ENCODE results near the gene WNT2.
"Not testable (repeated sequence)": the region's sequence is repeated elsewhere in the genome, so short reads cannot be mapped to it uniquely, and the experiment has no call there.

Gene WNT2

GRCh38 chr7:117250801-117251200 lies 72.1 kb downstream of the WNT2 start:
- DNase-seq: no peak

DNA sequence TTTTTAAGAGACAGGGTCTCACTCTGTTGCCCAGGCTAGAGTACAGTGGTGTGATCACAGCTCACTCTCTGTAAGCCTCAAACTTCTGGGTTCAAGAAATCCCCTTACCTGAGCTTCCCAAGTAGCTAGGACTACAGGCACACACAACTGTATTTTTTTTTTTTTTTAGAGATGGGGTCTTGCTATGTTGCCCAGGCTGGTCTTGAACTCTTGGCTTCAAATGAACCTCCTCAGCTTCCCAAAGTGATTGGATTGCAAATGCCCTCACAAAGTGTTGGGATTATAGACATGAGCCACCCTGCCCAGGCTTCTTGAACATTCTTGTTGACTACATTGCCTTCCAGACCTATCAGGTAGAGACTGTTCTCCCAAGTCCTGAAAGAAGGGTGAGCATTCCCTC lies 72.6 kb downstream of the WNT2 start:
- no peak for DNase-seq

- DNase-seq: no peak
Observed at GRCh38 chr7:117249696-117250095, 73.2 kb downstream of the WNT2 start.

DNA sequence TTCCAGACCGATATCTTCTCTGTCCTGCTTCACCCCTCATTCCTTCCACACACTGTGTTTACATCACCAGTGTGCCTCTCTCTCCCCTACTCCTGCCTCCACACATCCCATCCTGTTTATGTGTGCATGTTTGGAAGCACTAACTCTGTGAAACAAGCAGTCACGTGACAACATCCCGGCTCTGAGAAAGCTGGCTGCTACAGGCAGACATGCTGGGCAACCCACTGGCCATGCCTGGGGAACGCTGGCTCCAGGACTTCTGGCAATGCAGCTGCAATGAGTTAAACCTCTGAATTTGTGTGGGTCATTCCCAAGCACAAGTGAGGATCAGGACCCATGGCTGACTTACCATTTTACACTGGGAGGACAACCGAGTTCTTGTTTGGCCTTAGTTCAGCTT lies 74.0 kb downstream of the WNT2 start:
- DNase-seq: no peak

- DNase-seq: no peak
Observed at GRCh38 chr7:117247809-117248208, 75.0 kb downstream of the WNT2 start.

DNA sequence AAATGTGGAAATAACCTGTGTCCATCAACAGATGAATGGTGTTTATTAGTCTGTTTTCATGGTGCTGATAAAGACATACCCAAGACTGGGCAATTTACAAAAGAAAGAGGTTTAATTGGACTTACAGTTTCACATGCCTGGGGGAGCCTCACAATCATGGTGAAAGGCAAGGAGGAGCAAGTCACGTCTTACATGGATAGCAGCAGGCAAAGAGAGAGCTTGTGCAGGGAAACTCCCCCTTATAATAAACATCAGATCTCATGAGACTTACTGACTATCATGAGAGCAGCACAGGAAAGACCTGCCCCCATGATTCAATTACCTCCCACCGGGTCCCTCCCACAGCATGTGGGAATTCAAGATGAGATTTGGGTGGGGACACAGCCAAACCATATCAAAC lies 77.2 kb downstream of the WNT2 start:
- DNase-seq: not testable (repeated sequence)

GRCh38 chr7:117243390-117243789 lies 79.5 kb downstream of the WNT2 start:
- no peak for DNase-seq

DNA sequence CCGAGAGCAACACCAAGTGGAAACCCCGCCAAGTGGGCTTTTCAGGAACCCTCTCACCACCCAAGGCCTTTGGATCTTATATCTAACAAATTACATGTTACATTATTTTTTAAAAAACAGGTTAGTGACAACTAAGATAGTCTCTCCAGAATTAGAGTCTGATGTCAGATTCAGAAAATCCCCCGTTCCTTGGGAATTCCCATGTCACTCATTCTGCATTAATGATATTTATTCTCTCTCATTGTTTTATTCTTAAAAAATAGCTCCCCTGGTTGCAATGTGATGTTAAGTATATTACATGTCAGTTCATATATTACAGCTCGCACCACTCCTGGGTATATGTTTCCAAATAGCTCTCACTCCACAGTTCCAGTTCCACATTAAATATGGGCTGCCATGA lies 81.8 kb downstream of the WNT2 start:
- no peak for DNase-seq

DNA sequence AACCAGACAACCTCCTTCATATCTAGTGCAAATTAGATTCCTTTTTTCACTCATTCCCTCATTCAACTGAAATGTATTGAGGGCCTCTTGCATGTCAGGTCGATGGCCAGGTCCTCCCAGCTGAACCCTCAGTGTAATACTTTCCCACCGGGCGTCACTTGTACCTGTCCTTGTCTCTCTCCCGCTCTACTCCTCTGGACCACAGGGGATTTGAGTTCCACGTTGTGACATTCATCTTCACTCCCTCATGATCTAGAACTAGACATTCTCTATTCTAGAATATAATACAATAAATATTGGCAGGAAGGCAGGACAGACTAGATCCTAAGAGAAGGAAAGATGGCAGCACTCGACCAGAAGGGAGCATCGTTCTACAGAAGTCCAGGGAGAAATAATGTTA lies 83.9 kb downstream of the WNT2 start:
- DNase-seq: no peak

DNA sequence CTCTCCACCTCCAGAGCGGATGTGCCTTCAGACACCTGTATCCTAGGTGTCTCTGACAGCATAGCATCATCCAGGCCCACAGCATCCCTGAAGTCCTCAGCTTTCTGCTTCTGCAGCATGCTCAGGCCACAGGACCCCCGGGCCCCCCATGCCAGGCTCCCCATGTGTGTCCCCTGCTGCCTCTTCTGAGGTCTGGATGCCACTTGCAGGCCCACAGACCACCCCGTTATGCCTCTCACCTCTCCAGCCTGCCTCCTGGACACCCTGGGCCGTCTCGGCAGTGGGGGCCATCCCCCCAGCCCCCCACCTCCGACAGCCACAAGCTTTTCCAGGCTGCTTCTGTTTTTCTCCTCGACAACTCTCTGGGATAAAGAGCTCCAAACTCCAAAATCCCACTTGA lies 84.4 kb downstream of the WNT2 start:
- no peak for DNase-seq

DNA sequence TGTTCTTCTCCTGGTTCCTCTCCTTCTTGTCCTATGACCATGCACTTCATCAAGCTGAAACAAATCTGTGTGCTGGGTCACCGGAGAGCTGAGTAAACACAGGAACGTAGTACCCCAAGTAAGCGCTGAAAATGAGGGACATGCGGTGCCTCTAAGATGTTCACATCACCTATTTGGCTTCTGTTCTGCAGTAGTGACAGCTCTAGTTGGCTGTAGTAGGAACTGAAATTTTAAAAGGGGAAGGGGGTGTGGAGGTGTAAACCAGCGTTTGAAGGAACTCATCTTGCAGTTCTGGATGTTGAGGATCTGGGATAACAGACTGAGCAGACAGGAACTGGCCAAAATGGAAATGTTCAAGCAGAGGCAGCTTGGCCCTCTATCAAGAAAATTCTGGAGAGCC lies 85.2 kb downstream of the WNT2 start:
- DNase-seq: no peak

DNA sequence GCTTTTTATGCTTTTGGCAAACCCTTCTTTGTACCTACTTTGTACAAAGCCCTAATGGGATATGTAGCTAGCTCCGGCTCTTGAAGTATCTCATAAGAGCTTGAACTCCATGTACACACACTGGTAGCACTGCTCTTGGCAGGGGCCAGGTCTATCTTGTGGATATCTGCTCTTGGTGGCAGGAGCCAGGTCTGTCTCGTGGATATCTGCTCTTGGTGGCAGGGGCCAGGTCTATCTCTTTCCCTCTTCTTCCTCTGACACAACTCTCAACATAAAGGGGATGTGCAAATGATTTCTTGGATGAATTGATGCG lies 91.9 kb downstream of the WNT2 start:
- no peak for DNase-seq

- DNase-seq: no peak
Observed at GRCh38 chr7:117230276-117231046, 92.4 kb downstream of the WNT2 start.

DNA sequence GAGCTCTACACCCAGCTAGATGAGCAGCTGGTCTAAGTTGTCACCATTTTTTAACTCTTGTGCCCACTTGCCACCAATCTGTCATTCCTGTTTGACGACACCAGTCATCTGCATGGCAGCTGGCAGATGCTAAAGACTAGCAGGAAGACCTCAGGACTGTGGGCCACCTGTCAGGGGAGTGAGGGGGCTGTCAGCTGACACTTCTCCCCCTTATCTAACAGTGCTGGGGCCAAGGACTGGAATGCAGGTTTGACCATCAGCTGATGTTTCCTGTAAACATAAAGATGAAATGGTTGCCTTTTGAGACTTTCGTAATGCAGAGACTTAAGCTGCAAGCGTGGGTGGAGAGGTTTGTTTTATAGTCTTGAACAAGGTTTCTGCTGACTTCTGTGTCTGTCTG lies 93.5 kb downstream of the WNT2 start:
- no peak for DNase-seq

DNA sequence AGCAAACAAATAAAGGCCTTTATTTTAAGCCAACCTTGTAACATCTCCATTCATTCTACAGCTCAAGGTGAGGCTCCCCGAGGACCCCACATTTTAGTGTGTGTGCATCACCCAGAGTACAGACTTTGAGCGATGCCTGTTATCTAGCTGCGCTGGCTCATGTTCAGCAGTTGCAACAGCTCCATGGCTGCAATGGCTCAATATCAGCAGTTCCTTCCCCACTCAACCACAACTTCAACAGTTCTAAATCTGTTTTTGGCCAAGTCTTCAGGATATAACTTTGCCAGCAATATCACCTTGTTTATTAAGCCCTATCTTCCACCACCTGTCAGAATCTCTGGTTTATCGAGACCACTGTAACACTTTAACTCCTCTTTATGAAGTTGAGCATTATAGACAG lies 95.8 kb downstream of the WNT2 start:
- no peak for DNase-seq

DNA sequence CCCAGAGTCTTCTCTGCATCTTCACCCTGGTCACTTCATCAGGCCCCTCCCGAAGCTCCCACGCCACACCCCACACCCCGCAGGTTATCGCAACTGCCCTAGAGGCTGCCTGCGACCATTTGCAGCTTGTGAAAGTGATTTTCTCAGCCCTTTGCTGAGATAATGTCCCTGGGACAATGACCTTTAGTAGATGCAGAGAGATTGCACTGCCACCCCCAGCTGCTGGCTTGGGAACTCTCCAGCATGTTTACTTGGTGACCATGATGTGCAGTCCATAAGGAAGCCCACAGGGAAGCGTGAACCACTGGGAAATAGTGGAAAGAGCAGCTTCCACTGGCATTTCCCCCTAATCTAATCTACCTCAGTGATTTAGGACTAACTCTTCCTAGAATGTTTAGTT lies 97.3 kb downstream of the WNT2 start:
- DNase-seq: no peak

Data from NCI-H82 (cell line).